Keratinocyte (primary cell): ENCODE data around the gene XBP1.
"Not testable (repeated sequence)": the region's sequence is repeated elsewhere in the genome, so short reads cannot be mapped to it uniquely, and the experiment has no call there.

Source experiments
- EZH2 ChIP-seq: IDR thresholded peaks from one replicate; pipeline ENCODE4 v1.6.1; 2012; ENCODE audit warnings: inconsistent platforms, mild to moderate bottlenecking, low read length, moderate library complexity
- TF ChIP-seq, protein P1 (sequence below), 3 experiments: IDR thresholded peaks in 1 of 3; conservative IDR thresholded peaks in 1 of 3; optimal IDR thresholded peaks in 1 of 3; 2 replicates in 2 of 3; 3 replicates in 1 of 3; pipeline versions ENCODE3 to v1.5.1; 2011; ENCODE audit warnings: low read length in 3 of 3, mild to moderate bottlenecking in 3 of 3, moderate library complexity in 2 of 3, control low read depth in 1 of 3, inconsistent platforms in 1 of 3; ENCODE audit not compliant: insufficient read depth in 2 of 3; ENCODE audit errors: extremely low read depth in 1 of 3

DNA sequence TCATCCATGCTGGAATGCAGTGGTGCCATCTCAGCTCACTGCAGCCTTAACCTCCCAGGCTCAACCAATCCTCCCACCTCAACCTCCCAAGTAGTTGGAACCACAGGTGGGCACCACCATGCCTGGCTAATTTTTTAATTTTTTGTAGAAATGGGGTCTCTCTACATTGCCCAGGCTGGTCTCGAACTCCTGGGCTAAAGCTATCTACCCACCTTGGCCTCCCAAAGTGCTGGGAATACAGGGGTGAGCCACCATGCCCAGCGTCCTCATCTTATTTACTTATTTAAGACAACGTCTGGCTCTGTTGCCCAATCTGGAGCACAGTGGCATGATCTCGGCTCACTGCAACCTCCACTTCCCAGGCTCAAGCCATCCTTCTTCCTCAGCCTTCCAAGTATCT is 38.4 kb downstream of the XBP1 start:
- TF ChIP-seq, protein P1, sequence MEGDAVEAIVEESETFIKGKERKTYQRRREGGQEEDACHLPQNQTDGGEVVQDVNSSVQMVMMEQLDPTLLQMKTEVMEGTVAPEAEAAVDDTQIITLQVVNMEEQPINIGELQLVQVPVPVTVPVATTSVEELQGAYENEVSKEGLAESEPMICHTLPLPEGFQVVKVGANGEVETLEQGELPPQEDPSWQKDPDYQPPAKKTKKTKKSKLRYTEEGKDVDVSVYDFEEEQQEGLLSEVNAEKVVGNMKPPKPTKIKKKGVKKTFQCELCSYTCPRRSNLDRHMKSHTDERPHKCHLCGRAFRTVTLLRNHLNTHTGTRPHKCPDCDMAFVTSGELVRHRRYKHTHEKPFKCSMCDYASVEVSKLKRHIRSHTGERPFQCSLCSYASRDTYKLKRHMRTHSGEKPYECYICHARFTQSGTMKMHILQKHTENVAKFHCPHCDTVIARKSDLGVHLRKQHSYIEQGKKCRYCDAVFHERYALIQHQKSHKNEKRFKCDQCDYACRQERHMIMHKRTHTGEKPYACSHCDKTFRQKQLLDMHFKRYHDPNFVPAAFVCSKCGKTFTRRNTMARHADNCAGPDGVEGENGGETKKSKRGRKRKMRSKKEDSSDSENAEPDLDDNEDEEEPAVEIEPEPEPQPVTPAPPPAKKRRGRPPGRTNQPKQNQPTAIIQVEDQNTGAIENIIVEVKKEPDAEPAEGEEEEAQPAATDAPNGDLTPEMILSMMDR (optimal IDR thresholded peaks at IDR 0.05 in 1 of 3, IDR thresholded peaks at IDR 0.05 in 1 of 3, conservative IDR thresholded peaks at IDR 0.05 in 1 of 3; ENCODE audit: extremely low read depth in 1 of 3, insufficient read depth in 2 of 3, low read length in 3 of 3), result not testable (repeated sequence)
- TF ChIP-seq EZH2, result not testable (repeated sequence)
